ENCODE data around the gene IPCEF1. TPM values are rescaled to one million over a fixed set of nuclear protein-coding genes. Genes with fewer than 3 reads are reported as not detected.

Gene IPCEF1
- total and polyA plus RNA-seq, 4 donors: 0.46 to 2.8 (median 1.3) TPM

- Histone ChIP-seq H3K27ac (ENCODE audit: low read depth in 1 of 2, low read length in 2 of 2) (no peak overlapping the region), H3K4me3 (ENCODE audit: low read depth in 1 of 3, low read length in 3 of 3) (no peak overlapping the region), H3K9ac (ENCODE audit: low read depth in 1 of 2, low read length in 2 of 2) (no peak overlapping the region), H3K9me3 (ENCODE audit: control insufficient read depth in 4 of 4, low read length in 3 of 4) (peaks cover 3 to 12% (median 6%) of the 10 kb centered on the region in 4 donors), H3K36me3 (ENCODE audit: control insufficient read depth in 4 of 4, insufficient read depth in 3 of 4, low read depth in 1 of 4, low read length in 3 of 4) (no peaks in the 10 kb centered on the region), H3K27me3 (ENCODE audit: control insufficient read depth in 4 of 4, insufficient read depth in 4 of 4, low read length in 3 of 4) (no peaks in the 10 kb centered on the region), H3K4me1 (ENCODE audit: control insufficient read depth in 4 of 4, insufficient read depth in 4 of 4, low read length in 3 of 4) (no peaks in the 10 kb centered on the region)
- no peak for TF ChIP-seq ZBTB33 (IDR thresholded peaks at IDR 0.05)
- TF ChIP-seq HNF4G (IDR thresholded peaks at IDR 0.05): no peak
- no peak for TF ChIP-seq JUND (IDR thresholded peaks at IDR 0.05)
- TF ChIP-seq RAD21 (IDR thresholded peaks at IDR 0.05): no peak
- no peak for TF ChIP-seq MAX (IDR thresholded peaks at IDR 0.05)
- no peak for TF ChIP-seq TAF1 (conservative IDR thresholded peaks at IDR 0.05)
- TF ChIP-seq NR2F2 (IDR thresholded peaks at IDR 0.05): no peak
- no peak for TF ChIP-seq SP1 (IDR thresholded peaks at IDR 0.05)
- TF ChIP-seq FOXA2 (IDR thresholded peaks at IDR 0.05): no peak
- TF ChIP-seq YY1 (IDR thresholded peaks at IDR 0.05): no peak
- no peak for TF ChIP-seq EGR1 (IDR thresholded peaks at IDR 0.05; ENCODE audit: low read depth in 2 of 2)
- no peak for TF ChIP-seq CTCF (IDR thresholded peaks at IDR 0.05; ENCODE audit: low read depth, low read length, missing input control)
- TF ChIP-seq REST (IDR thresholded peaks at IDR 0.05): no peak
- no peak for TF ChIP-seq FOXA1 (IDR thresholded peaks at IDR 0.05)
- no peak for TF ChIP-seq GABPA (IDR thresholded peaks at IDR 0.05 in 1 of 2, conservative IDR thresholded peaks at IDR 0.05 in 1 of 2)
- no peak for TF ChIP-seq HNF4A (conservative IDR thresholded peaks at IDR 0.05)
- no peak for TF ChIP-seq RXRA (IDR thresholded peaks at IDR 0.05)
- TF ChIP-seq ATF3 (IDR thresholded peaks at IDR 0.05): no peak
- no peak for DNase-seq (ENCODE audit: low spot score)
- WGBS: 65% methylated on average over 2 of the region's 2 CpGs
Observed at GRCh38 chr6:154122195-154122925, 234.2 kb downstream of the IPCEF1 start.

Measured in liver (tissue), 9 donors.